IMR-90 (cell line): Measurements from ENCODE around the gene AHNAK2. TPM values are rescaled to one million over a fixed set of nuclear protein-coding genes. Genes with fewer than 3 reads are reported as not detected.

Source experiments
- ATAC-seq: fragments of 200-7000 bp; cut with Tn5 transposase; 2 replicates; pipeline ENCODE4 v1.9.1; 2020; ENCODE audit warnings: low read depth, mild to moderate bottlenecking, moderate library complexity
- BruUV-seq: library from RNA; stranded (reverse); fragments of 400-500 nt; replicated peaks from 2 replicates; lab custom pipeline; 2021; lab: Mats Ljungman, UMichigan
- CTCF ChIA-PET: fragments of 300-600 bp; formaldehyde crosslinking; extraction: SDS; loops from one replicate; lab custom pipeline; 2021; ENCODE audit warnings: antibody characterized with exemption; lab: Yijun Ruan, JAX
- POLR2A ChIA-PET: fragments of 300-600 bp; sonication (Branson Sonifier 250); formaldehyde crosslinking; loops from one replicate; lab custom pipeline; 2022; ENCODE audit warnings: antibody characterized with exemption; ENCODE audit not compliant: unreplicated experiment; lab: Charles Lee
- DNase-seq: peaks from one replicate; pipeline ENCODE4 v3.0.0; 2013
- H2AFZ ChIP-seq: replicated peaks from 2 replicates; pipeline ENCODE3; 2013; ENCODE audit warnings: low read length, mild to moderate bottlenecking; ENCODE audit not compliant: poor library complexity
- H2AK5ac ChIP-seq: 2 replicates; pipeline ENCODE4 v1.6.1; 2013; ENCODE audit warnings: low read depth, low read length, inconsistent platforms
- H2AK9ac ChIP-seq: replicated peaks from 2 replicates; pipeline ENCODE3; 2013; ENCODE audit warnings: mild to moderate bottlenecking, low read depth, low read length, moderate library complexity; ENCODE audit not compliant: poor library complexity
- H2BK120ac ChIP-seq: 2 replicates; pipeline ENCODE4 v1.6.1; 2013; ENCODE audit warnings: low read depth, low read length, inconsistent platforms
- H2BK15ac ChIP-seq: 3 replicates; pipeline ENCODE4 v1.6.1; 2013; ENCODE audit warnings: low read depth, low read length, inconsistent platforms
- H2BK20ac ChIP-seq: 2 replicates; pipeline ENCODE4 v1.6.1; 2013; ENCODE audit warnings: low read depth, mild to moderate bottlenecking, inconsistent platforms, low read length, moderate library complexity
- H2BK5ac ChIP-seq: 2 replicates; pipeline ENCODE4 v1.6.1; 2013; ENCODE audit warnings: mild to moderate bottlenecking, low read depth, low read length, inconsistent platforms; ENCODE audit not compliant: poor library complexity, severe bottlenecking
- H3K14ac ChIP-seq: replicated peaks from 2 replicates; pipeline ENCODE4 v1.6.1; 2013; ENCODE audit warnings: low read depth, low read length, inconsistent platforms
- H3K18ac ChIP-seq: 2 replicates; pipeline ENCODE4 v1.6.1; 2013; ENCODE audit warnings: low read depth, low read length, control low read depth
- H3K23ac ChIP-seq: 2 replicates; pipeline ENCODE4 v1.6.1; 2013; ENCODE audit warnings: low read depth, low read length, inconsistent platforms
- H3K27ac ChIP-seq: 2 replicates; pipeline ENCODE4 v1.5.1; 2013; ENCODE audit warnings: mild to moderate bottlenecking, control low read depth, low read length; ENCODE audit not compliant: insufficient read depth
- H3K27me3 ChIP-seq: 2 replicates; pipeline ENCODE4 v1.6.1; 2013; ENCODE audit warnings: low read length; ENCODE audit not compliant: control insufficient read depth, insufficient read depth
- H3K36me3 ChIP-seq: 2 replicates; pipeline ENCODE4 v1.6.1; 2013; ENCODE audit warnings: low read length, mixed read lengths; ENCODE audit not compliant: control insufficient read depth, insufficient read depth
- H3K4ac ChIP-seq: 2 replicates; pipeline ENCODE4 v1.6.1; 2013; ENCODE audit warnings: low read depth, low read length, inconsistent platforms
- H3K4me1 ChIP-seq: 2 replicates; pipeline ENCODE4 v1.6.1; 2013; ENCODE audit warnings: low read length, mixed read lengths; ENCODE audit not compliant: control insufficient read depth, insufficient read depth
- H3K4me2 ChIP-seq: 2 replicates; pipeline ENCODE4 v1.6.1; 2013; ENCODE audit warnings: low read depth, mild to moderate bottlenecking, control low read depth, low read length, moderate library complexity
- H3K4me3 ChIP-seq: 2 replicates; pipeline ENCODE4 v1.5.1; 2013; ENCODE audit warnings: low read depth, mild to moderate bottlenecking, control low read depth, low read length, moderate library complexity; ENCODE audit not compliant: insufficient read depth
- H3K56ac ChIP-seq: 2 replicates; pipeline ENCODE4 v1.6.1; 2013; ENCODE audit warnings: low read length, inconsistent platforms; ENCODE audit not compliant: insufficient read depth; ENCODE audit errors: extremely low read depth
- H3K79me1 ChIP-seq, 2 experiments: 2 replicates each; pipeline ENCODE4 v1.6.1; 2013; ENCODE audit warnings: low read length in 2 of 2, inconsistent platforms in 1 of 2, low read depth in 1 of 2
- H3K9ac ChIP-seq: 2 replicates; pipeline ENCODE4 v1.6.1; 2013; ENCODE audit warnings: low read depth, low read length, control low read depth
- H3K9me1 ChIP-seq: 2 replicates; pipeline ENCODE4 v1.6.1; 2013; ENCODE audit warnings: low read length, inconsistent platforms; ENCODE audit not compliant: insufficient read depth
- H3K9me3 ChIP-seq: 2 replicates; pipeline ENCODE4 v1.6.1; 2013; ENCODE audit warnings: low read length; ENCODE audit not compliant: control insufficient read depth, insufficient read depth
- H4K20me1 ChIP-seq: 2 replicates; pipeline ENCODE4 v1.6.1; 2013; ENCODE audit warnings: low read length, inconsistent platforms; ENCODE audit not compliant: insufficient read depth
- H4K5ac ChIP-seq: 2 replicates; pipeline ENCODE4 v1.6.1; 2013; ENCODE audit warnings: mild to moderate bottlenecking, low read depth, low read length, control low read depth
- H4K8ac ChIP-seq, 2 experiments: 2 replicates each; pipeline ENCODE4 v1.6.1; 2013; ENCODE audit warnings: low read depth in 2 of 2, low read length in 2 of 2, control low read depth in 1 of 2, inconsistent platforms in 1 of 2
- H4K91ac ChIP-seq: 2 replicates; pipeline ENCODE4 v1.6.1; 2013; ENCODE audit warnings: low read depth, low read length, inconsistent platforms; ENCODE audit not compliant: insufficient read depth
- CEBPB ChIP-seq: IDR thresholded peaks from 2 replicates; pipeline ENCODE4 v1.6.1; 2012; ENCODE audit warnings: low read depth, low read length, improper control_type of control experiment
- CHD1 ChIP-seq: IDR thresholded peaks from 2 replicates; pipeline ENCODE4 v1.6.1; 2012; ENCODE audit warnings: low read depth, low read length, improper control_type of control experiment
- CTCF ChIP-seq: conservative IDR thresholded peaks from 2 replicates; pipeline ENCODE4 v1.5.1; 2012; ENCODE audit warnings: mild to moderate bottlenecking, low read depth, low read length, improper control_type of control experiment
- ELK1 ChIP-seq: fragments of 150-350 bp; IDR thresholded peaks from 2 replicates; pipeline ENCODE4 v1.6.1; 2016; ENCODE audit warnings: low read depth, mild to moderate bottlenecking, low read length, moderate library complexity, borderline replicate concordance
- MAFK ChIP-seq: IDR thresholded peaks from 2 replicates; pipeline ENCODE4 v1.6.1; 2012; ENCODE audit warnings: low read depth, low read length, improper control_type of control experiment
- NFE2L2 ChIP-seq: fragments of 150-350 bp; IDR thresholded peaks from 2 replicates; pipeline ENCODE4 v1.6.1; 2016; ENCODE audit warnings: low read depth, mild to moderate bottlenecking, low read length
- RFX5 ChIP-seq: IDR thresholded peaks from 2 replicates; pipeline ENCODE4 v1.8.0; 2012; ENCODE audit warnings: low read depth, mild to moderate bottlenecking, low read length, moderate library complexity
- SMC3 ChIP-seq: fragments of 150-350 bp; IDR thresholded peaks from 2 replicates; pipeline ENCODE4 v1.6.1; 2016; ENCODE audit warnings: low read depth, mild to moderate bottlenecking, antibody characterized with exemption, low read length, moderate library complexity
- USF2 ChIP-seq: fragments of 150-350 bp; IDR thresholded peaks from 2 replicates; pipeline ENCODE4 v1.6.1; 2017; ENCODE audit warnings: mild to moderate bottlenecking, antibody characterized with exemption, low read length, low read depth
- WGBS, 2 experiments: methylation state at CpG; one replicate each; pipeline versions ENCODE4 v1.1.5 to v1.1.7; 2013; ENCODE audit warnings: missing lambda C conversion rate in 2 of 2; ENCODE audit not compliant: insufficient read length in 1 of 2; ENCODE audit errors: extremely low coverage in 2 of 2; 5-methylcytosine and 5-hydroxymethylcytosine counted together
- dilution Hi-C: fragments of 300-500 bp; cut with HindIII; formaldehyde crosslinking; loops from one replicate; pipeline ENCODE4 v1.14.3; 2018; ENCODE audit warnings: low sequenced_read_pairs; ENCODE audit not compliant: unreplicated experiment
- in situ Hi-C: fragments of 300-500 bp; cut with MboI; formaldehyde crosslinking; loops from 3 replicates; pipeline ENCODE4 v1.14.3; 2019; ENCODE audit warnings: low sequenced_read_pairs, inconsistent platforms, mixed read lengths
- intact Hi-C: fragments of 100-400 bp; cut with micrococcal nuclease; formaldehyde crosslinking; loops from 2 replicates; pipeline ENCODE4 v1.10.0; 2022
- polyA plus RNA-seq, 3 experiments: library from polyadenylated mRNA; depleted of rRNA; stranded (reverse); fragments of >200 nt; gene quantifications; 2 replicates each; pipeline ENCODE4 v1.2.3, GENCODE V29; 2012; ENCODE audit warnings: low replicate concordance in 1 of 3
- total RNA-seq: library from RNA; depleted of rRNA; stranded (reverse); fragments of >200 nt; gene quantifications from 2 replicates; pipeline ENCODE4 v1.2.3, GENCODE V29; 2012

The AHNAK2 gene
- total and polyA plus RNA-seq, 2 of the 4 experiments (the other 2 are of a cell fraction): 2.6 to 7.9 TPM

GRCh38 chr14:104942586-104942985, 35.6 kb downstream of the AHNAK2 start:
- Histone ChIP-seq H2BK15ac (no peak overlapping the region), H2AK5ac (no peak overlapping the region), H3K56ac (no peak overlapping the region), H3K18ac (no peak overlapping the region), H3K4me2 (no peak overlapping the region), H3K36me3 (no peaks in the 10 kb centered on the region), H4K91ac (no peak overlapping the region), H3K23ac (no peak overlapping the region), H3K27me3 (peaks cover 20% of the 10 kb centered on the region), H3K4ac (no peak overlapping the region), H4K5ac (no peak overlapping the region), H2BK5ac (no peak overlapping the region), H2BK20ac (no peak overlapping the region), H3K9me1 (no peaks in the 10 kb centered on the region), H3K9ac (no peak overlapping the region), H3K4me3 (no peak overlapping the region), H2AK9ac (no peak overlapping the region), H3K9me3 (no peaks in the 10 kb centered on the region), H3K79me1 (no peaks in the 10 kb centered on the region), H2BK120ac (no peak overlapping the region), H2AFZ (no peak overlapping the region), H4K8ac (no peak overlapping the region), H3K27ac (no peak overlapping the region), H4K20me1 (no peaks in the 10 kb centered on the region), H3K14ac (no peak overlapping the region), H3K4me1 (no peaks in the 10 kb centered on the region)
- dilution Hi-C loops: no loop called here
- no peak for DNase-seq
- in situ Hi-C loops: no loop called here
- WGBS, 2 experiments: 90% methylated on average over 10 of the region's 16 CpGs; no CpG with 5 or more reads in 1 of the 2 experiments
- TF ChIP-seq USF2 (no peak), CEBPB (no peak), CTCF (no peak), MAFK (no peak), SMC3 (no peak), CHD1 (no peak), NFE2L2 (no peak), ELK1 (no peak), RFX5 (no peak)
- POLR2A ChIA-PET: no interaction called here
- ATAC-seq: no peak
- intact Hi-C loops: no loop called here
- CTCF ChIA-PET: no interaction called here
- BruUV-seq: no TSS peak
